Measurements from ENCODE around the gene FARS2.

DNA sequence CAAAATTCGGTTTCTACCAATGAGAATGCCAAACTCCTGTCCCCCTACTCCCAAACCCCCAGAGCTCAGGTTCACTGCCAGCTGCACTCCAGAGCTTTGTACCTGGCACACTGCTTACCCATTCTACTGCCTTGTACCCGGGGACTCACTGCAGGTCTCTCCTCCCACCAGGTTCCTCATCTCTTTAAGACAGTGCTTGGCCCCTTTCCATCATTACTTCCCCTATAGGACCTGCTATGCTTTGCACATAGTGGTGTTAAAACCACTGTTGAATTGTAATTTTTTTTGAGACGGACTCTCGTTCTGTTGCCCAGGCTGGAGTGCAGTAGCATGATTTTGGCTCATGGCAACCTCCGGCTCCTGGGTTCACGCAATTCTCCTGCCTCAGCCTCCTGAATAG is 26.4 kb upstream of the FARS2 start:
- TF ChIP-seq, protein P1, sequence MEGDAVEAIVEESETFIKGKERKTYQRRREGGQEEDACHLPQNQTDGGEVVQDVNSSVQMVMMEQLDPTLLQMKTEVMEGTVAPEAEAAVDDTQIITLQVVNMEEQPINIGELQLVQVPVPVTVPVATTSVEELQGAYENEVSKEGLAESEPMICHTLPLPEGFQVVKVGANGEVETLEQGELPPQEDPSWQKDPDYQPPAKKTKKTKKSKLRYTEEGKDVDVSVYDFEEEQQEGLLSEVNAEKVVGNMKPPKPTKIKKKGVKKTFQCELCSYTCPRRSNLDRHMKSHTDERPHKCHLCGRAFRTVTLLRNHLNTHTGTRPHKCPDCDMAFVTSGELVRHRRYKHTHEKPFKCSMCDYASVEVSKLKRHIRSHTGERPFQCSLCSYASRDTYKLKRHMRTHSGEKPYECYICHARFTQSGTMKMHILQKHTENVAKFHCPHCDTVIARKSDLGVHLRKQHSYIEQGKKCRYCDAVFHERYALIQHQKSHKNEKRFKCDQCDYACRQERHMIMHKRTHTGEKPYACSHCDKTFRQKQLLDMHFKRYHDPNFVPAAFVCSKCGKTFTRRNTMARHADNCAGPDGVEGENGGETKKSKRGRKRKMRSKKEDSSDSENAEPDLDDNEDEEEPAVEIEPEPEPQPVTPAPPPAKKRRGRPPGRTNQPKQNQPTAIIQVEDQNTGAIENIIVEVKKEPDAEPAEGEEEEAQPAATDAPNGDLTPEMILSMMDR (conservative IDR thresholded peaks at IDR 0.05 in 1 of 2, IDR thresholded peaks at IDR 0.05 in 1 of 2; ENCODE audit: low read depth in 1 of 2, low read length in 2 of 2) = no peak
- no peak for TF ChIP-seq EZH2 (IDR thresholded peaks at IDR 0.05; ENCODE audit: low read length, missing control alignments)

Measured in fibroblast of lung (primary cell).